NCI-H1694 treated with DMSO at 0.1 percent for 48 hours (cell line): ENCODE measurements around the gene INMT.

Experiments used
- DNase-seq: peaks from one replicate; lab custom pipeline; 2025; lab: John Stamatoyannopoulos, UW

The INMT gene

GRCh38 chr7:30728591-30729100 lies 23.3 kb upstream of the INMT start:
- DNase-seq: no peak

DNA sequence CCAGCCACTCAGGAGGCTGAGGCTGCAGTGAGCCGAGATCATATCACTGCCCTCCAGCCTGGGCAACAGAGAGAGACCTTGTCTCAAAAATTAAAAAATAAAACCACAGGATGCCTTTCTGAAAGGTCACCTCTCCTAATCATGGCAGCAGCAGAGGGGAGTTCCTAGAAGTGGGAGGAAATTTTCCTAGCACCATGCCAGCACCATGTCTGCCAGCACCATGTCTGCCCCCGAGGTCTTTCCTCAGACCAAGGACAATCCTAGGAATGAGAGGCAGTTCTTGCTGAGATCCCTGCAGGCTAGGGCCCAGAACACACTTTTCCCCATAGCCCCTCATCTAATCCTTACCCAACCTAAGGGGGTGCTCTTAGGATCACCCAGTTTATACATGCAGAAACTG lies 22.3 kb upstream of the INMT start:
- DNase-seq: no peak

GRCh38 chr7:30730097-30730496 lies 21.8 kb upstream of the INMT start:
- no peak for DNase-seq

DNA sequence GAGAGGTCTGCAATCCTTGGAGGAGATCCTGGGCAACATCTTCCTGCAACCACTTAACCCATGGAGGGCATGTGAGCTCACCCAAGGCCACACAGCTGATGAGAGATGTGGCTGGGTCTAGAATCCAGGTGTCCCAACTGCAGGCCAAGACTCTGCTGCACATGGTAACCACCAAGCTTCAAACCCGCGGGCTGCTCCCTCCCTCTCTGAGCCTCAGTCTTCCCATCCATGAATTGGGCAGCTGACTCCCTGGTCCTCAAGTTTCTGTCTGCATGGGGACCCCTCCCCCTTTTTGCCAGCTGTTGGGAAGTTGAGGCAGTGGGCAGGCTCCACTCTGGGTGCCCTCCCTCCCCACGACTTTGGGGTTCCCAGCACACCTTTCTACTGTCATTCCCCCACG lies 20.9 kb upstream of the INMT start:
- no peak for DNase-seq

- no peak for DNase-seq
Measured at GRCh38 chr7:30731581-30731980, 20.4 kb upstream of the INMT start.

GRCh38 chr7:30732606-30733005 lies 19.3 kb upstream of the INMT start:
- DNase-seq: no peak

GRCh38 chr7:30733216-30733615 lies 18.7 kb upstream of the INMT start:
- no peak for DNase-seq

- no peak for DNase-seq
Measured at GRCh38 chr7:30733691-30734090, 18.2 kb upstream of the INMT start.

GRCh38 chr7:30734497-30734896 lies 17.4 kb upstream of the INMT start:
- no peak for DNase-seq

GRCh38 chr7:30735631-30736030 lies 16.3 kb upstream of the INMT start:
- no peak for DNase-seq

- DNase-seq: no peak
Measured at GRCh38 chr7:30736291-30736690, 15.6 kb upstream of the INMT start.

DNA sequence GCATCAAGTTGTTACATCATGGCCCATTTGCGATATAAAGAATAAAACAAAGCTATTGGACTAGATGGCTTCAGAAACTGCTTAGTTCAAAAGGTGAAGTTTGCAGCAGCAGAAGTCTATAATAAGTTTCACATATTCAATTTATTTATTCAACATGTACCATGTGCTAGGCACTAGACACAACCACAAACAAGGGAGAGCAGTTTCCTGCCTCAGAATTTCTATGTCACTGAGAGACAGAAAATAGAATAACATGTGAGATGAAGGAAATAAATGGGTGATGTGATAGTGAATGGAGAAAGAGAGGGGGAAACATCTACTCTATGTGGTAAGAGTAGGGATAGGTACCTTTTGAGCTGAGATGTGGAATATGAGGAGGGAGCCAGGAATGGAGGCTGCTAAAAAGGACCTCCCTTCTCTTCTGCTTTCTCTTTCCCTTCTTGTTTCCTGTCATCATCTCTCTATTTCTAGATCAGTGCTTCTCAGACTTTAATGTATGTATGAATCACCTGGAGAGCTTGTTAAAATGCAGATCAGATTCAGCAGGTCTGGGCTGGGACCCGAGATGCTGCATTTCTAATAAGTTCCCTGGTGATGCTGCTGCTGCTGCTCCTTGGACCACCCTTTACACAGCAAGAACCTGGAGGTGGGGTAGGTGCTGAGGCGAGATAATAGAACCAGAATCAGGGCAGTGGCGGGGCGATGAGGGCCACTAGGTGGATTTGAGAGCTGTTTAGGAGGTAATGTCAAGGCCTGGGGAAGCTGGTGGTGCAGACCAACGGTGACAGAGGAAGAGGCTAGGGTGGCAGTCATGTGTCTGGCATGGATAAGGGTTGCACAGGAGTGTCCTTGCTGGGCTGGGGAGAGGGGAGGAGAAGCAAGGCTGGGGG lies 13.7 kb upstream of the INMT start:
- DNase-seq: no peak

DNA sequence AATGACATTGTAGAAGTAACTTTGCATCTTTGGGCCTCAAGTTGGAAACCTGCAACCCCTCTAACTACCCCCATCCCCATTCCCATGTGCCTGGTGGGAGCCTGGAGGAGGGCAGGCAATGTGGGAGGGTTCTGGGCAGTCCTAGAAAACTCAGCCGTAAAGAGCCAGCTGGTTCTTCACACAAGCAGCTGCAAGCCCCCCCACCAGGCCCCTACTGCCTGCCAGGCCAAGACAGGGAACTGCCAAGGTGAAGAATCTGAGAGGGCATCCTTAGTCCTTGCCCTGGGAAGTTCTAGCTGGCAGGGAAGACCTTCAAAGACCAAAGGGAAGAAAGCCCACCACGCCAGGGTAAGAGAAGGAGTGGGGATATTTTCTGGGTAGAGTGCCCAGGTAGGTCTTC lies 12.2 kb upstream of the INMT start:
- DNase-seq: no peak

DNA sequence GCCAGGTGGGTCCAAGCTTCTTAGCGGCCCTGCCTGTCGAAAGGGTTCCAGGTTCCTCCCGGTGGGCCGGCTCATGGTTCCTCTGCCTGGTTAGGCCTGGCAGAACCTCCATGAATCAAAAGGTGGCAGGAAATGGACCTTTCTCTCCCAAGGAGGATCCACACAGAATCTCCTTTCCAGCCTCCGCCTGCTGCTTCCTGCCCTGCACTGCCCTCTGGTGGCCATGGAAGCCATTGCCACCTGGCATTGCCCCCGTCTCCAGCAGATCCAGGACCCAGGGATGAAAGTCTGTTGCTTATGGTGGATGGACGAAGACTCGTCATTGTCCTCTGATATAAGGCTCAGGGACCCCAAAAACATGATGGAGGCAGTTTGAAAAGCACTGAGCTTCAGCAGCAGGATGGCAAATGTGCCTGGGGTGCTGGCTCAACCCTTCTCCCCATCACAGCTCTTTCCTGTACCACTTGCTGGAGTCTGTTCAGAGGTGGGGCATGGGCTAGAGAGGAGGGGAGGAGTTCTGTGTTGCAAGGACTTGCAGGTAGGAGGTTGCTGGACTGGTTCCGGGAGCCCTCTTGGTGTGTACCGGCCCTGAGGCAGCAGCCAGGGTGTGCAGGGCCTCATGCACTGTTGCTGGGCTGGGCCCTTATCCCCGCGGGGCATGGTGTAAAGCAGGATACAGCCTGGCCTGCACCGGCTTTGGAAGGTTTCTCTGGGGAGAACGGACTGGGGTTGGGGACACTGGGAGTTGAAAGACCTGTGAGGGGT lies 11.3 kb upstream of the INMT start:
- DNase-seq: peak; percentile 61

GRCh38 chr7:30741289-30741688 lies 10.6 kb upstream of the INMT start:
- no peak for DNase-seq

- no peak for DNase-seq
Measured at GRCh38 chr7:30743371-30744074, 8.4 kb upstream of the INMT start.

GRCh38 chr7:30744075-30744417 lies 7.9 kb upstream of the INMT start:
- no peak for DNase-seq

- no peak for DNase-seq
Measured at GRCh38 chr7:30745261-30745941, 6.5 kb upstream of the INMT start.

GRCh38 chr7:30750010-30750409 lies 1.9 kb upstream of the INMT start:
- DNase-seq: no peak

DNA sequence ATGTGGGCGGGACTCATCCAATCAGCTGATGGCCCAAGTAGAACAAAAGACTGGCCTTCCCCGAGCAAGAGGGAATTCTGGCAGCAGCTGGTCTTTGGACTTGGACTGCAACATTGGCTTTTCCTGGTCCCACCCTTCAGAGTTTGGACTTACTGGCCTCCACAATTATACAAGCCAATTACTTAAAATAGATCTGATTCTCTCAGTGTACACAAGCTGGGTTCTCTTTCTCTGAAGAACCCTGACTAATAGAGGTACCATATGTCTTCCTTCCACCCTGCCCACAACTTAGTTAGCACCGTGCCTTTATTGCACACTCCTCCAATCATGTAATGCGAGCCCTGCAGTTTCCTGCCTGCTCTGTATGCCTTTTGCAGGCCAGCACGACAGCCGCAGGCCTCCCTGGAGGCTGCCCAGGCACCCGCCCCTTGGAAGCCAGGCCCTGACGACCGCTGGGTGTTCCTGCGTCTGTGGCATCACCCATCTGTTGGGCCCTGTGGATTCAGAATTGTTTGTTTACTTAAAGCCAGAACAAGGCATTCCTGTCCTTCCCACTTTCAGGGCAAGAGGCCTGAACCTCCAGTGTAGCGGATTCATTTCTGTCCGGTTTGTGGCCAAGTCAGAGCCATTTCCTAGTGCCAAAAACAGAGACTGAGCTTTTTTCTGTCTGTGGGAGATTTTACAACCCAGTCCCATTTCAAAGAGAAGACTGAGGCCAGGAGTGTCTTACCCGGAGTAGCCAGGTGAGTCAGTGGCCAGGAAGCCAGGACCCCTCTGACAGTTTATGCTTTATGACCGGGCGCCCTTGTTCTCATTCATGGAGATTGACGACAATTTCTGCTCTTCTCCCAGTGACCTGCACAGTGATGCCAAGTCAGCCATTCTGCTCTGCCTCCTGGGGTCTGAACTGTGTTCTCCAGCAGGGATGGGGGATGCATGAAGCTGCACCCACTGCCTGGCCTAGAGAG lies 968 bp upstream of the INMT start:
- DNase-seq: peak; percentile 24

DNA sequence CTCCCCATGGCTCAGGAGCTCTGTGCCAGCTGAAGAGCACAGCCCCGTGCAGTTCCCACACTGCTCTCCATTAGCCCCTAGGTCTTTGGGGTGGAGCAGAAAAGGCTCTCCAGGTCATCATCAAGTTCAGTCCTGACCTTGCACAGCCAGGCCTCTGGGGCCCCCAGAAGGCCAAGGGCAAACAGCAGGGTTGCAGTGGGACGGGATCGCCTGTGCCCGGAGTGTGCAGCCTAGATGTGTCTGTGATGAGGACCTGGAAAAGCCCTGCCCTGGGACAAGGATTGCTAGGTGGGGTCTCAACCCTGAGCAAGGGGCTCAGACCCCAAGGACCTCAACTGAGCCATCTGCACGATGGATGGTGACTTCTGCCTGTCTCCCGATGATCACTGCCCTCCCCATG lies 549 bp downstream of the INMT start:
- DNase-seq: no peak
